ENCODE data around the gene CHRNE. TPM values are rescaled to one million over a fixed set of nuclear protein-coding genes. Genes with fewer than 3 reads are reported as not detected.

The CHRNE gene
- total RNA-seq, 1 donor from 2014 or later = 0.41 TPM

GRCh38 chr17:4896332-4897197, 6.3 kb downstream of the CHRNE start:
- ATAC-seq (no peak), DNase-seq (ENCODE audit: missing footprints) (no peak)
- intact Hi-C loops (cut with DNase I) = no loop called here

- no peak for DNase-seq (ENCODE audit: missing footprints)
- no peak for ATAC-seq
- intact Hi-C loops (cut with DNase I) = no loop called here
These were observed 7.1 kb downstream of the CHRNE start for GRCh38 chr17:4895657-4896331.

GRCh38 chr17:4895121-4895520, 7.8 kb downstream of the CHRNE start:
- intact Hi-C loops (cut with DNase I) = no loop called here
- no peak for ATAC-seq
- no peak for DNase-seq (ENCODE audit: missing footprints)

- ATAC-seq (no peak), DNase-seq (ENCODE audit: missing footprints) (no peak)
- intact Hi-C loops (cut with DNase I) = no loop called here
These were observed 9.0 kb downstream of the CHRNE start for GRCh38 chr17:4893721-4894560.

GRCh38 chr17:4893272-4893671, 9.6 kb downstream of the CHRNE start:
- intact Hi-C loops (cut with DNase I) = no loop called here
- DNase-seq (ENCODE audit: missing footprints) (no peak), ATAC-seq (no peak)

GRCh38 chr17:4892499-4893221, 10.2 kb downstream of the CHRNE start:
- intact Hi-C loops (cut with DNase I) = no loop called here
- DNase-seq (ENCODE audit: missing footprints) (no peak), ATAC-seq (no peak)

GRCh38 chr17:4891411-4892410, 11.2 kb downstream of the CHRNE start:
- intact Hi-C loops (cut with DNase I) = no loop called here
- ATAC-seq = no peak
- DNase-seq (ENCODE audit: missing footprints) = no peak

- DNase-seq (ENCODE audit: missing footprints) = no peak
- ATAC-seq = no peak
These were observed 15.3 kb downstream of the CHRNE start for GRCh38 chr17:4887581-4887980.

GRCh38 chr17:4886830-4887229, 16.1 kb downstream of the CHRNE start:
- intact Hi-C loops (cut with DNase I) = loop anchor here (10.0 kb wide), 2 partner anchors 52 to 182 kb away; partner anchors contain the start of genes MINK1 and PELP1
- DNase-seq (ENCODE audit: missing footprints) = no peak
- no peak for ATAC-seq

More at GRCh38 chr17:4887581-4887980, 15.3 kb downstream of the CHRNE start:
- intact Hi-C loops (cut with DNase I) = loop anchor here (10.0 kb wide), 2 partner anchors 53 to 183 kb away; partner anchors contain the start of genes MINK1 and PELP1

GRCh38 chr17:4884489-4884888, 18.4 kb downstream of the CHRNE start:
- intact Hi-C loops (cut with DNase I) = loop anchor here (5.0 to 10.0 kb wide), 3 partner anchors 50 to 180 kb away; partner anchors contain the start of genes MINK1, PELP1 and PLD2
- ATAC-seq (no peak), DNase-seq (ENCODE audit: missing footprints) (no peak)

- intact Hi-C loops (cut with DNase I) = loop anchor here (5.0 to 10.0 kb wide), 3 partner anchors 47 to 177 kb away; partner anchors contain the start of genes MINK1, PELP1 and PLD2
- DNase-seq (ENCODE audit: missing footprints) = peak; percentile 81
These were observed 20.9 kb downstream of the CHRNE start for GRCh38 chr17:4881761-4882555.

GRCh38 chr17:4880857-4881256, 22.0 kb downstream of the CHRNE start:
- intact Hi-C loops (cut with DNase I) = loop anchor here (5.0 to 10.0 kb wide), 3 partner anchors 46 to 176 kb away; partner anchors contain the start of genes MINK1, PELP1 and PLD2
- ATAC-seq (no peak), DNase-seq (ENCODE audit: missing footprints) (no peak)

More at GRCh38 chr17:4881761-4882555, 20.9 kb downstream of the CHRNE start:
- peak; percentile 62 for ATAC-seq

GRCh38 chr17:4879601-4880000, 23.3 kb downstream of the CHRNE start:
- intact Hi-C loops (cut with DNase I) = no loop called here
- no peak for ATAC-seq
- DNase-seq (ENCODE audit: missing footprints) = no peak

- peak; percentile 27 for ATAC-seq
- DNase-seq (ENCODE audit: missing footprints) = no peak
These were observed 25.8 kb downstream of the CHRNE start for GRCh38 chr17:4877089-4877488.

GRCh38 chr17:4872786-4873185, 30.1 kb downstream of the CHRNE start:
- DNase-seq (ENCODE audit: missing footprints) (no peak), ATAC-seq (no peak)
- intact Hi-C loops (cut with DNase I) = no loop called here

More at GRCh38 chr17:4877089-4877488, 25.8 kb downstream of the CHRNE start:
- intact Hi-C loops (cut with DNase I) = no loop called here

- no peak for DNase-seq (ENCODE audit: missing footprints)
- no peak for ATAC-seq
- intact Hi-C loops (cut with DNase I) = no loop called here
These were observed 32.0 kb downstream of the CHRNE start for GRCh38 chr17:4870855-4871254.
